Testis (tissue), 2 donors: ENCODE data around the gene RIMS1.

Experiments used
- POLR2A ChIP-seq: fragments of 450-650 bp; IDR thresholded peaks from one replicate; pipeline ENCODE4 v1.6.1; 2017; ENCODE audit warnings: antibody characterized with exemption, mild to moderate bottlenecking, moderate library complexity
- TF ChIP-seq, protein P1 (sequence below), 3 experiments: fragments of 450-650 bp in 2 of 3; fragments of 200-600 bp in 1 of 3; sonication (generic) in 1 of 3; IDR thresholded peaks; one replicate each; pipeline ENCODE4 v1.5.1; 2016 to 2019; ENCODE audit warnings: antibody characterized with exemption in 3 of 3, mild to moderate bottlenecking in 2 of 3, moderate library complexity in 1 of 3

DNA sequence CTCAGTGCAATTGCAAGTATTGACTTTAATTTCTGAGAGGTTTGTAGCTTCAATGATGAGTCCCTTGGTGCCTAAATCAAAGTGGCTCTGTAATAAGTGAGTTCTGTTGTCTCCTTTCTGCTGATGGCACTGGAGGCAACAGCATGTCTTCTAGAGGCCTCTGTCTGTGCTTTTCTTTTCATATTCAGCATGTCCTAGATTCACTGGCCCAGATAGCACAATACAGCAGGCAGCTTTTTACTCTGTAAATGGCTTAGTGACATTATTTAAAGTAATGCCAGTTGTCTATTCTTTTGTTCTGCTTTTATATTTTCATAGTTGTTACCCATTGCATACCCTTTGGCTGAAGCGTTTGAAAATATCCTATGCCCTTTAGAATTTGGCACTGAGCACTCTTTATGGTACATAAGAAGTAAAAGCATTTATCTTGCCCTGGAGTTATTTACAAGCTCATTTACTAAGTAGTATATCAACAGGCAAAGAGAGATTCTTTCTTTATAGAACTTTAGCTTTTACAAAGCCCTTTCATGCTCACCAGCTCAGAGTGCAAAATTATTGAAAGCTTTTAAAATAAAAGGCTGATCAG lies 464.0 kb downstream of the RIMS1 start:
- no peak for TF ChIP-seq POLR2A
- TF ChIP-seq, protein P1, sequence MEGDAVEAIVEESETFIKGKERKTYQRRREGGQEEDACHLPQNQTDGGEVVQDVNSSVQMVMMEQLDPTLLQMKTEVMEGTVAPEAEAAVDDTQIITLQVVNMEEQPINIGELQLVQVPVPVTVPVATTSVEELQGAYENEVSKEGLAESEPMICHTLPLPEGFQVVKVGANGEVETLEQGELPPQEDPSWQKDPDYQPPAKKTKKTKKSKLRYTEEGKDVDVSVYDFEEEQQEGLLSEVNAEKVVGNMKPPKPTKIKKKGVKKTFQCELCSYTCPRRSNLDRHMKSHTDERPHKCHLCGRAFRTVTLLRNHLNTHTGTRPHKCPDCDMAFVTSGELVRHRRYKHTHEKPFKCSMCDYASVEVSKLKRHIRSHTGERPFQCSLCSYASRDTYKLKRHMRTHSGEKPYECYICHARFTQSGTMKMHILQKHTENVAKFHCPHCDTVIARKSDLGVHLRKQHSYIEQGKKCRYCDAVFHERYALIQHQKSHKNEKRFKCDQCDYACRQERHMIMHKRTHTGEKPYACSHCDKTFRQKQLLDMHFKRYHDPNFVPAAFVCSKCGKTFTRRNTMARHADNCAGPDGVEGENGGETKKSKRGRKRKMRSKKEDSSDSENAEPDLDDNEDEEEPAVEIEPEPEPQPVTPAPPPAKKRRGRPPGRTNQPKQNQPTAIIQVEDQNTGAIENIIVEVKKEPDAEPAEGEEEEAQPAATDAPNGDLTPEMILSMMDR (IDR thresholded peaks at IDR 0.05), result no peak
